Measurements from ENCODE around the gene SV2A.
"Not testable (repeated sequence)": the region's sequence is repeated elsewhere in the genome, so short reads cannot be mapped to it uniquely, and the experiment has no call there.

- not testable (repeated sequence) for TF ChIP-seq CTCF (IDR thresholded peaks at IDR 0.05); EZH2 (IDR thresholded peaks at IDR 0.05; ENCODE audit: borderline replicate concordance, insufficient read depth, low read depth, low read length, poor library complexity, severe bottlenecking)
Measured at GRCh38 chr1:149861497-149862054, 56.1 kb downstream of the SV2A start.

Measured in B cell (primary cell).